ENCODE measurements around the gene MARCHF3. TPM values are rescaled to one million over a fixed set of nuclear protein-coding genes. Genes with fewer than 3 reads are reported as not detected.

The MARCHF3 gene
- total RNA-seq, 4 donors from 2014 or later, result 3.0 to 14.5 (median 4.6) TPM

GRCh38 chr5:126937771-126938170 lies 92.6 kb downstream of the MARCHF3 start:
- WGBS, 2 donors, result 89 to 91% methylated on average over 2 of the region's 2 CpGs
- H3K36me3 ChIP-seq, result no peaks in the 10 kb centered on the region
- no peak overlapping the region for H3K27ac ChIP-seq
- no peaks in the 10 kb centered on the region for H3K9me3 ChIP-seq
- H3K4me3 ChIP-seq (replicated peaks in 1 of 3), result no peak overlapping the region
- no peak for DNase-seq
- H3K4me1 ChIP-seq, result no peaks in the 10 kb centered on the region
- no peaks in the 10 kb centered on the region for H3K27me3 ChIP-seq
- TF ChIP-seq POLR2A (IDR thresholded peaks at IDR 0.05) (no peak), CTCF (IDR thresholded peaks at IDR 0.05) (no peak)
- intact Hi-C loops (cut with DNase I), result no loop called here

GRCh38 chr5:126936775-126937418 lies 93.5 kb downstream of the MARCHF3 start:
- Histone ChIP-seq H3K9me3 (no peaks in the 10 kb centered on the region), H3K4me1 (no peaks in the 10 kb centered on the region), H3K27ac (no peak overlapping the region), H3K27me3 (no peaks in the 10 kb centered on the region), H3K36me3 (no peaks in the 10 kb centered on the region), H3K4me3 (replicated peaks in 1 of 3) (no peak overlapping the region)
- TF ChIP-seq CTCF (IDR thresholded peaks at IDR 0.05), result no peak
- no peak for TF ChIP-seq POLR2A (IDR thresholded peaks at IDR 0.05)
- 94 to 95% methylated on average over 4 of the region's 4 CpGs for WGBS, 2 donors
- intact Hi-C loops (cut with DNase I), result no loop called here
- DNase-seq, result no peak

GRCh38 chr5:126931963-126932660 lies 98.2 kb downstream of the MARCHF3 start:
- no peaks in the 10 kb centered on the region for H3K4me1 ChIP-seq
- H3K36me3 ChIP-seq, result no peaks in the 10 kb centered on the region
- intact Hi-C loops (cut with DNase I), result no loop called here
- no peaks in the 10 kb centered on the region for H3K9me3 ChIP-seq
- DNase-seq, result no peak
- no peaks in the 10 kb centered on the region for H3K27me3 ChIP-seq
- no peak overlapping the region for H3K4me3 ChIP-seq (replicated peaks in 1 of 3)
- TF ChIP-seq CTCF (IDR thresholded peaks at IDR 0.05) (no peak), POLR2A (IDR thresholded peaks at IDR 0.05) (no peak)
- WGBS, 2 donors, result 89 to 99% methylated on average over 3 of the region's 3 CpGs
- no peak overlapping the region for H3K27ac ChIP-seq

- Histone ChIP-seq H3K27me3 (no peaks in the 10 kb centered on the region), H3K27ac (no peak overlapping the region), H3K9me3 (no peaks in the 10 kb centered on the region), H3K4me3 (replicated peaks in 1 of 3) (no peak overlapping the region), H3K4me1 (no peaks in the 10 kb centered on the region), H3K36me3 (no peaks in the 10 kb centered on the region)
- intact Hi-C loops (cut with DNase I), result no loop called here
- TF ChIP-seq POLR2A (IDR thresholded peaks at IDR 0.05), result no peak
- WGBS, 2 donors, result 79 to 88% methylated on average over 3 of the region's 3 CpGs
- DNase-seq, result no peak
Observed at GRCh38 chr5:126928041-126928440, 102.3 kb downstream of the MARCHF3 start.

- Histone ChIP-seq H3K4me3 (replicated peaks in 1 of 3) (no peak overlapping the region), H3K27ac (no peak overlapping the region), H3K9me3 (no peaks in the 10 kb centered on the region), H3K27me3 (no peaks in the 10 kb centered on the region), H3K36me3 (no peaks in the 10 kb centered on the region), H3K4me1 (no peaks in the 10 kb centered on the region)
- intact Hi-C loops (cut with DNase I), result no loop called here
- TF ChIP-seq CTCF (IDR thresholded peaks at IDR 0.05) (no peak), POLR2A (IDR thresholded peaks at IDR 0.05) (no peak)
- DNase-seq, result no peak
- WGBS, 2 donors, result 45 to 80% methylated on average over 1 of the region's 1 CpG
Observed at GRCh38 chr5:126927429-126927828, 102.9 kb downstream of the MARCHF3 start.
